ENCODE measurements around the gene BTNL3.

The BTNL3 gene

GRCh38 chr5:181050016-181050415 lies 61.4 kb downstream of the BTNL3 start:
- no peak for DNase-seq

- no peak for DNase-seq
These were observed 63.4 kb downstream of the BTNL3 start for GRCh38 chr5:181051841-181052671.

- DNase-seq, result no peak
These were observed 64.2 kb downstream of the BTNL3 start for GRCh38 chr5:181052672-181053487.

GRCh38 chr5:181053488-181054121 lies 65.0 kb downstream of the BTNL3 start:
- no peak for DNase-seq

GRCh38 chr5:181054138-181054537 lies 65.5 kb downstream of the BTNL3 start:
- no peak for DNase-seq

GRCh38 chr5:181054871-181055459 lies 66.3 kb downstream of the BTNL3 start:
- no peak for DNase-seq
